HCT116 (cell line): ENCODE data around the gene PHGDH.

Source experiments
- CBX3 ChIP-seq: IDR thresholded peaks from 2 replicates; pipeline ENCODE4 v1.6.1; 2012; ENCODE audit warnings: low read depth
- CTCF ChIP-seq, 3 experiments: fragments of 200-600 bp in 1 of 3; sonication (generic) in 1 of 3; IDR thresholded peaks in 2 of 3; conservative IDR thresholded peaks in 1 of 3; 2 replicates each; pipeline ENCODE4 v1.5.1; 2012 to 2017; ENCODE audit warnings: low read depth in 2 of 3, low read length in 2 of 3, antibody characterized with exemption in 1 of 3, borderline replicate concordance in 1 of 3, control low read depth in 1 of 3, mild to moderate bottlenecking in 1 of 3, mixed read lengths in 1 of 3, mixed run types in 1 of 3, moderate library complexity in 1 of 3; ENCODE audit not compliant: insufficient read depth in 1 of 3
- EZH2 ChIP-seq: fragments of 200-600 bp; sonication (generic); IDR thresholded peaks from 2 replicates; pipeline ENCODE4 v1.6.1; 2017; ENCODE audit warnings: antibody characterized with exemption, mixed run types
- JUND ChIP-seq: IDR thresholded peaks from 2 replicates; pipeline ENCODE4 v1.6.1; 2012
- MAX ChIP-seq: IDR thresholded peaks from 2 replicates; pipeline ENCODE4 v1.6.1; 2012
- POLR2AphosphoS5 ChIP-seq: IDR thresholded peaks from 2 replicates; pipeline ENCODE4 v1.6.1; 2011; ENCODE audit warnings: mild to moderate bottlenecking, low read depth, low read length, moderate library complexity
- ZBTB33 ChIP-seq: IDR thresholded peaks from 2 replicates; pipeline ENCODE4 v1.6.1; 2011; ENCODE audit warnings: mild to moderate bottlenecking, low read length, moderate library complexity; ENCODE audit not compliant: insufficient replicate concordance; ENCODE audit errors: extremely low read depth
- TF ChIP-seq, protein P1 (sequence below): IDR thresholded peaks from 2 replicates; pipeline ENCODE4 v1.6.1; 2012

GRCh38 chr1:119686661-119687060 is 25.1 kb upstream of the PHGDH start:
- TF ChIP-seq CTCF (IDR thresholded peaks at IDR 0.05 in 2 of 3, conservative IDR thresholded peaks at IDR 0.05 in 1 of 3; ENCODE audit: borderline replicate concordance in 1 of 3, insufficient read depth in 1 of 3, low read depth in 2 of 3, low read length in 2 of 3) (no peak), JUND (no peak), MAX (no peak), POLR2AphosphoS5 (no peak), ZBTB33 (no peak), EZH2 (no peak), CBX3 (no peak)
- TF ChIP-seq, protein P1, sequence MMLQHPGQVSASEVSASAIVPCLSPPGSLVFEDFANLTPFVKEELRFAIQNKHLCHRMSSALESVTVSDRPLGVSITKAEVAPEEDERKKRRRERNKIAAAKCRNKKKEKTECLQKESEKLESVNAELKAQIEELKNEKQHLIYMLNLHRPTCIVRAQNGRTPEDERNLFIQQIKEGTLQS, result no peak
